ENCODE data around the gene CEACAM4. TPM values are rescaled to one million over a fixed set of nuclear protein-coding genes. Genes with fewer than 3 reads are reported as not detected.

The CEACAM4 gene
- polyA plus RNA-seq, 1 donor (not counting 4 experiments of a cell fraction or from before 2014, with no cell fraction given) = not detected

DNA sequence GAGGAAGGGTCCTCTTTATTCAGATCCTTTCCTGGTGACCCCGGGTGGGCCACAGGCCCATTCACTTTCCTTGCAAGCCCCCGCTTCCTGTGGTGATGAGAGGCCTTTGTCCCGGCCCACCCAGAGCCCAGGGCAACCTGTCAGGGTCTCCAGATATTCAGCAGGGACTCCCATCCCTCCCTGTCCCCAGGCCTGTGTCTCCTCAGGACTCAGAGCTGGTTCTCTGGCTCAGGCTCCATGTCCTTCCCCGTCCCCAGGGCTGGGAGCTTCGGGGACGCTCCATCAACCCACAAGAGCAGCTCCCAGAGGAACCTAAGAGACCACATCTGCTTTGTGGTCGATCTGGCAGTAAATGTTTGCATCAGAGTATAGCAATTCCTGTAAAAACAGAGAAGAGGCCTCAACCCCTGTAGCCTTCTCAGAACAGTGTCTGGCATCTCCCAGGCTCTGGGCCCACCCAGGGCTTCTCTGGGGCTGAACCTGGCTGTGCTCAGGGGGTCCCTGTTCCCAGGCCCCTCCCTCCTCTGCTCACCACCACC is 7.8 kb downstream of the CEACAM4 start:
- Histone ChIP-seq H3K36me3 (ENCODE audit: control insufficient read depth in 2 of 2, extremely low read depth in 1 of 2, insufficient read depth in 2 of 2, low read length in 2 of 2) (no peaks in the 10 kb centered on the region), H3K9me3 (ENCODE audit: control insufficient read depth, low read depth, low read length) (no peaks in the 10 kb centered on the region), H3K79me2 (ENCODE audit: control insufficient read depth, insufficient read depth, low read length) (no peaks in the 10 kb centered on the region), H3K4me3 (ENCODE audit: control insufficient read depth in 2 of 3, extremely low read depth in 1 of 3, insufficient read depth in 2 of 3, low read depth in 1 of 3, low read length in 3 of 3) (no peak overlapping the region), H4K20me1 (ENCODE audit: control insufficient read depth, extremely low read depth, insufficient read depth, low read length) (no peaks in the 10 kb centered on the region), H3K4me2 (ENCODE audit: control insufficient read depth, extremely low read depth, insufficient read depth, low read depth, low read length) (no peak overlapping the region), H3K27ac (ENCODE audit: control insufficient read depth, insufficient read depth, low read length) (no peak overlapping the region), H3K4me1 (ENCODE audit: control insufficient read depth, extremely low read depth, insufficient read depth, low read length) (no peaks in the 10 kb centered on the region), H3K27me3 (ENCODE audit: control insufficient read depth, extremely low read depth, insufficient read depth, low read length) (no peaks in the 10 kb centered on the region), H3K9ac (ENCODE audit: control insufficient read depth, extremely low read depth, insufficient read depth, low read length) (no peak overlapping the region), H2AFZ (ENCODE audit: control insufficient read depth, low read length) (no peak overlapping the region), H3K9me1 (ENCODE audit: control insufficient read depth, extremely low read depth, insufficient read depth, low read length) (no peaks in the 10 kb centered on the region)
- dilution Hi-C loops (cut with MboI; ENCODE audit: extremely low pct_ligation_motif_present, low sequenced_read_pairs) = no loop called here
- FAIRE-seq (no peak), DNase-seq (ENCODE audit: low read depth, low spot score) (no peak)
- TF ChIP-seq EZH2 (IDR thresholded peaks at IDR 0.05; ENCODE audit: low read length) (no peak), CTCF (optimal IDR thresholded peaks at IDR 0.05 in 1 of 3, IDR thresholded peaks at IDR 0.05 in 1 of 3, conservative IDR thresholded peaks at IDR 0.05 in 1 of 3; ENCODE audit: extremely low read depth in 1 of 3, insufficient read depth in 2 of 3, low read length in 3 of 3) (no peak)

DNA sequence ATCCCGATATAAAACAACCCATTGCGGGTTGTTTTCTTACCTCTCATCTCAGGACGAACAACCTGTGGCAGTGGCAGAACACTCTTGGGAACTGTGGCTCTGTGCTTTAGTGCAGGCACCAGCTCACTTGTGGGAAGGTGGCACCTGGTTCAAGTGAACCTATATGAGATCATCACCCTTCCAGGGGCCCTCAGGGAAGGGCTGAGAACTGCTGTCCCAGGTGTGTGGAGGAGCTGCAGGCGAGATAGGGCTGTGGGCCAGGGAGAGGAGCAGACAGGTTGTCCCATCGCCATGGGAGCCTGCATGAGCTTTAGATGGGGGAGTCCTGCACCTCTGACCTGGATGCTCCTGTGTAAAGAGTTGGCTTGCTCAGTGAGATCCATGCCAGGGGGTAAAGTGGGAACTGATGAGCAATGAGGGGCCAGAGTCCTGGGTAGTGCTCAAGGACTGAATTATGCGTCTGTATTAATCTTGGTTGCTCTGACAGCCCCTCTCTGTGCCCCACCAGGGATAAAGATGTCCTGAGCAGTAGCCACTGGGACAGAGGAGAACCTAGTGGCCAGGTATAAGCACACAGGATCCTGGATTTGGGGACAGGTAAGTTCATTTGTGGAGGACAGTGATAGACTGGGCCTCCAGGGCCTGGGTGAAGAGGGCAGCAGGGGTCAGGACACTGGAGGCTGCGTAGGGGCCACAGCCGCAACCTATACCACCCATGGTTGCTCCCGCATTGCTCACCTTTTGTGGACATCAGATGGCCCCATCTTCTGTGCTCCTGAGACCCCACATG is 8.7 kb downstream of the CEACAM4 start:
- no peak overlapping the region for H2AFZ ChIP-seq (ENCODE audit: control insufficient read depth, low read length)
- no peak overlapping the region for H3K4me2 ChIP-seq (ENCODE audit: control insufficient read depth, extremely low read depth, insufficient read depth, low read depth, low read length)
- H3K9me1 ChIP-seq (ENCODE audit: control insufficient read depth, extremely low read depth, insufficient read depth, low read length) = no peaks in the 10 kb centered on the region
- TF ChIP-seq CTCF (optimal IDR thresholded peaks at IDR 0.05 in 1 of 3, IDR thresholded peaks at IDR 0.05 in 1 of 3, conservative IDR thresholded peaks at IDR 0.05 in 1 of 3; ENCODE audit: extremely low read depth in 1 of 3, insufficient read depth in 2 of 3, low read length in 3 of 3) = no peak
- no peak for TF ChIP-seq EZH2 (IDR thresholded peaks at IDR 0.05; ENCODE audit: low read length)
- H3K4me3 ChIP-seq (ENCODE audit: control insufficient read depth in 2 of 3, extremely low read depth in 1 of 3, insufficient read depth in 2 of 3, low read depth in 1 of 3, low read length in 3 of 3) = no peak overlapping the region
- no peaks in the 10 kb centered on the region for H3K36me3 ChIP-seq (ENCODE audit: control insufficient read depth in 2 of 2, extremely low read depth in 1 of 2, insufficient read depth in 2 of 2, low read length in 2 of 2)
- H3K79me2 ChIP-seq (ENCODE audit: control insufficient read depth, insufficient read depth, low read length) = no peaks in the 10 kb centered on the region
- DNase-seq (ENCODE audit: low read depth, low spot score) (no peak), FAIRE-seq (no peak)
- no peaks in the 10 kb centered on the region for H4K20me1 ChIP-seq (ENCODE audit: control insufficient read depth, extremely low read depth, insufficient read depth, low read length)
- no peak overlapping the region for H3K9ac ChIP-seq (ENCODE audit: control insufficient read depth, extremely low read depth, insufficient read depth, low read length)
- dilution Hi-C loops (cut with MboI; ENCODE audit: extremely low pct_ligation_motif_present, low sequenced_read_pairs) = no loop called here
- no peaks in the 10 kb centered on the region for H3K4me1 ChIP-seq (ENCODE audit: control insufficient read depth, extremely low read depth, insufficient read depth, low read length)
- no peak overlapping the region for H3K27ac ChIP-seq (ENCODE audit: control insufficient read depth, insufficient read depth, low read length)
- H3K9me3 ChIP-seq (ENCODE audit: control insufficient read depth, low read depth, low read length) = no peaks in the 10 kb centered on the region
- H3K27me3 ChIP-seq (ENCODE audit: control insufficient read depth, extremely low read depth, insufficient read depth, low read length) = no peaks in the 10 kb centered on the region

Measured in keratinocyte (primary cell).